Esophagus squamous epithelium (tissue), 4 donors: ENCODE measurements around the gene CDH11.

Source experiments
- CTCF ChIP-seq, 6 experiments: fragments of 450-650 bp in 4 of 6; fragments of 200-600 bp in 2 of 6; sonication (generic) in 2 of 6; IDR thresholded peaks; one replicate each; pipeline ENCODE4 v1.5.1; 2016 to 2019; ENCODE audit warnings: antibody characterized with exemption in 6 of 6, mild to moderate bottlenecking in 4 of 6, moderate library complexity in 4 of 6
- POLR2A ChIP-seq, 4 donors: fragments of 450-650 bp; IDR thresholded peaks; one replicate each; pipeline ENCODE4 v1.6.1; 2017; ENCODE audit warnings: antibody characterized with exemption in 4 of 4, mild to moderate bottlenecking in 4 of 4, moderate library complexity in 3 of 4

DNA sequence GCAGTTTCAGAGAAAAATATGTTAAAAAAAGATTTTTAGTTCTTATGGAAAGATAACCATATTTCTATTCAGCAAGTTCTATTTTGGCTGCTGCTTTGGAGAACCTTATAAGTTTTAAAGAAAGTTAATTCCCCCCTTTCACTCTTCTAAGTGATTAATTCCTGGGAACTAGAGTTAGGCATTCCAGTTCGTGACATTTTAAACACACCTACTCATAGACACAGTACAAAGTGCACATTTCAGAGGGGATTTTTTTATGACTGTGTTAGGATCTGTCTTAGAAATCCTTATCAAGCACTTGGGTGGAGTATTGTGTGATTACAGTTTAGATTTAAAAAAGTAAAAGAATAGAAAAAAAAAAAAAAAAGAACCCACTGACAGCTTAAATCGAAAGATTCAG, 3.5 kb upstream of the CDH11 start:
- TF ChIP-seq CTCF (IDR thresholded peaks at IDR 0.05) = no peak
- no peak for TF ChIP-seq POLR2A (IDR thresholded peaks at IDR 0.05)
